Panc1 (cell line): ENCODE measurements around the gene TBC1D24. TPM values are rescaled to one million over a fixed set of nuclear protein-coding genes. Genes with fewer than 3 reads are reported as not detected.

Experiments used
- ATAC-seq: fragments of 200-7000 bp; cut with Tn5 transposase; 2 replicates; pipeline ENCODE4 v1.9.1; 2020; ENCODE audit warnings: mild to moderate bottlenecking, moderate library complexity
- BruUV-seq: library from RNA; stranded (reverse); fragments of 400-500 nt; replicated peaks from 2 replicates; lab custom pipeline; 2021; lab: Mats Ljungman, UMichigan
- CTCF ChIA-PET: fragments of 300-600 bp; sonication (Branson Sonifier 250); formaldehyde crosslinking; loops from one replicate; lab custom pipeline; 2022; ENCODE audit warnings: antibody characterized with exemption; lab: Charles Lee
- POLR2A ChIA-PET: fragments of 300-600 bp; sonication (Branson Sonifier 250); formaldehyde crosslinking; loops from one replicate; lab custom pipeline; 2022; ENCODE audit warnings: antibody characterized with exemption; lab: Charles Lee
- DNase-seq: peaks from one replicate; pipeline ENCODE4 v3.0.0-alpha.2; 2010; ENCODE audit warnings: low read depth, low spot score
- H3K27ac ChIP-seq: 2 replicates; pipeline ENCODE4 v1.5.1; 2011; ENCODE audit warnings: mild to moderate bottlenecking, low read length, inconsistent platforms
- H3K27me3 ChIP-seq: fragments of 200-500 bp; sonication (Bioruptor generic); 2 replicates; pipeline ENCODE4 v1.6.0; 2014; ENCODE audit warnings: low read length, inconsistent platforms; ENCODE audit not compliant: control insufficient read depth, insufficient read depth
- H3K36me3 ChIP-seq: fragments of 200-500 bp; sonication (Bioruptor generic); 2 replicates; pipeline ENCODE4 v1.5.1; 2014; ENCODE audit warnings: inconsistent platforms, mild to moderate bottlenecking, low read length, moderate library complexity; ENCODE audit not compliant: control insufficient read depth, insufficient read depth
- H3K4me1 ChIP-seq: 2 replicates; pipeline ENCODE4 v1.5.1; 2011; ENCODE audit warnings: inconsistent platforms, mild to moderate bottlenecking, low read length, moderate library complexity; ENCODE audit not compliant: control insufficient read depth, insufficient read depth
- H3K4me3 ChIP-seq, 2 experiments: 2 replicates each; pipeline ENCODE4 v1.5.1; 2011 to 2012; ENCODE audit warnings: low read depth in 2 of 2, low read length in 2 of 2, mild to moderate bottlenecking in 2 of 2, inconsistent platforms in 1 of 2, moderate library complexity in 1 of 2
- H3K9me3 ChIP-seq: fragments of 200-500 bp; sonication (Bioruptor generic); 2 replicates; pipeline ENCODE4 v1.5.1; 2014; ENCODE audit warnings: low read depth, mild to moderate bottlenecking, inconsistent platforms, low read length, moderate library complexity; ENCODE audit not compliant: control insufficient read depth, insufficient read depth
- POLR2AphosphoS5 ChIP-seq: IDR thresholded peaks from 2 replicates; pipeline ENCODE4 v1.6.1; 2012; ENCODE audit warnings: mild to moderate bottlenecking, low read depth, low read length, moderate library complexity
- SIN3A ChIP-seq: IDR thresholded peaks from 2 replicates; pipeline ENCODE4 v1.6.1; 2012; ENCODE audit warnings: low read depth, mild to moderate bottlenecking, low read length, moderate library complexity, borderline replicate concordance; ENCODE audit not compliant: insufficient read depth
- TCF7L2 ChIP-seq: IDR thresholded peaks from 2 replicates; pipeline ENCODE4 v1.6.1; 2011; ENCODE audit warnings: mild to moderate bottlenecking, low read depth, low read length, inconsistent platforms
- in situ Hi-C: cut with HindIII; loops from 2 replicates; pipeline ENCODE4 v1.10.0; 2016; ENCODE audit warnings: low sequenced_read_pairs, low pct_unique_long_range_greater_than_20kb
- intact Hi-C: fragments of 100-400 bp; cut with micrococcal nuclease; formaldehyde crosslinking; loops from one replicate; pipeline ENCODE4 v1.10.0; 2022; ENCODE audit not compliant: unreplicated experiment
- total RNA-seq: library from RNA; stranded (reverse); gene quantifications from one replicate; pipeline ENCODE4 v1.2.1, GENCODE V29; 2021; ENCODE audit not compliant: unreplicated experiment
- TF ChIP-seq, protein P1 (sequence below), 2 experiments: IDR thresholded peaks; 2 replicates each; pipeline ENCODE4 v1.6.1; 2011 to 2012; ENCODE audit warnings: low read depth in 2 of 2, control low read depth in 1 of 2, low read length in 1 of 2, mild to moderate bottlenecking in 1 of 2, moderate library complexity in 1 of 2; ENCODE audit not compliant: insufficient read depth in 1 of 2
- TF ChIP-seq, protein P2 (sequence below): fragments of 450-650 bp; IDR thresholded peaks from 2 replicates; pipeline ENCODE4 v1.5.1; 2017; ENCODE audit warnings: mild to moderate bottlenecking

The TBC1D24 gene
- total RNA-seq, 1 experiment from 2014 or later = 26.7 TPM

DNA sequence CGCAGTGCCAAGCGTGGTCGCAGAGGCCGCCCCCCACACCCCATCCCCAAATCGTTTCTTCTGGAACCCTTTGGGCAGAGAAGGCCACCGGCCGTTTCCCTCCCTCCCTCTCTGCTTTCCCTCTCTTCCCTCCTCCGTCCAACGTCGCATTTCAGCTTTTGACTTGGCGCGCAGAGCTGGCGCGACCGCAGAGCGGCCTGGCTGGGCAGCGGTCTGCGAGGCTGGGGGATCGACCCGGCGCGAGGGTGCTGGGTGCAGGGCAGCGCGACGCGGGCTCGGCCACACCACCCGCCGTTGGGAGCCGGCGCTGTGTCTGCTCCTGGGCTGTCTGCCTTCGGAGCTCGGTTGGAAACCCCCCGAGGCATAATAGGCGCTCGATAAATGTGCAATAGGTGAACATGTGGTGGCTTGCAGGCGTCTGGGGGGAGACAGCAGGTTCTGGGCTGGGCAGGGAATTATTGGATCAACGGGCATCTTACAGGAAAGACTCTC, 6.6 kb upstream of the TBC1D24 start:
- peak overlapping the region; percentile 42 to 59 for H3K4me3 ChIP-seq
- H3K4me1 ChIP-seq = peaks cover 49% of the 10 kb centered on the region
- TF ChIP-seq TCF7L2 = no peak
- TF ChIP-seq, protein P1, sequence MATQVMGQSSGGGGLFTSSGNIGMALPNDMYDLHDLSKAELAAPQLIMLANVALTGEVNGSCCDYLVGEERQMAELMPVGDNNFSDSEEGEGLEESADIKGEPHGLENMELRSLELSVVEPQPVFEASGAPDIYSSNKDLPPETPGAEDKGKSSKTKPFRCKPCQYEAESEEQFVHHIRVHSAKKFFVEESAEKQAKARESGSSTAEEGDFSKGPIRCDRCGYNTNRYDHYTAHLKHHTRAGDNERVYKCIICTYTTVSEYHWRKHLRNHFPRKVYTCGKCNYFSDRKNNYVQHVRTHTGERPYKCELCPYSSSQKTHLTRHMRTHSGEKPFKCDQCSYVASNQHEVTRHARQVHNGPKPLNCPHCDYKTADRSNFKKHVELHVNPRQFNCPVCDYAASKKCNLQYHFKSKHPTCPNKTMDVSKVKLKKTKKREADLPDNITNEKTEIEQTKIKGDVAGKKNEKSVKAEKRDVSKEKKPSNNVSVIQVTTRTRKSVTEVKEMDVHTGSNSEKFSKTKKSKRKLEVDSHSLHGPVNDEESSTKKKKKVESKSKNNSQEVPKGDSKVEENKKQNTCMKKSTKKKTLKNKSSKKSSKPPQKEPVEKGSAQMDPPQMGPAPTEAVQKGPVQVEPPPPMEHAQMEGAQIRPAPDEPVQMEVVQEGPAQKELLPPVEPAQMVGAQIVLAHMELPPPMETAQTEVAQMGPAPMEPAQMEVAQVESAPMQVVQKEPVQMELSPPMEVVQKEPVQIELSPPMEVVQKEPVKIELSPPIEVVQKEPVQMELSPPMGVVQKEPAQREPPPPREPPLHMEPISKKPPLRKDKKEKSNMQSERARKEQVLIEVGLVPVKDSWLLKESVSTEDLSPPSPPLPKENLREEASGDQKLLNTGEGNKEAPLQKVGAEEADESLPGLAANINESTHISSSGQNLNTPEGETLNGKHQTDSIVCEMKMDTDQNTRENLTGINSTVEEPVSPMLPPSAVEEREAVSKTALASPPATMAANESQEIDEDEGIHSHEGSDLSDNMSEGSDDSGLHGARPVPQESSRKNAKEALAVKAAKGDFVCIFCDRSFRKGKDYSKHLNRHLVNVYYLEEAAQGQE (IDR thresholded peaks at IDR 0.05; ENCODE audit: insufficient read depth in 1 of 2, low read depth in 2 of 2, low read length in 1 of 2) = no peak
- TF ChIP-seq POLR2AphosphoS5 = peak; percentile 64
- TF ChIP-seq SIN3A = 0 out of 2 replicates have a peak, but pooled peaks have one; percentile 25
- in situ Hi-C loops (no loop called here), intact Hi-C loops (no loop called here)
- no TSS peak for BruUV-seq
- ChIA-PET POLR2A (interaction anchor here (0.6 to 1.2 kb wide), 2 partner anchors 9 to 33 kb away, joined by 3 to 5 read pairs; no protein-coding TSS in a partner anchor), CTCF (interaction anchor here (0.7 kb wide), 1 partner anchor 217 kb away, joined by 4 read pairs; the partner anchor contains the start of gene ECI1)
- DNase-seq = no peak
- no peaks in the 10 kb centered on the region for H3K36me3 ChIP-seq
- H3K27ac ChIP-seq = peak overlapping the region; percentile 91
- H3K9me3 ChIP-seq = no peaks in the 10 kb centered on the region
- peak; percentile 24 for ATAC-seq
- H3K27me3 ChIP-seq = no peaks in the 10 kb centered on the region

DNA sequence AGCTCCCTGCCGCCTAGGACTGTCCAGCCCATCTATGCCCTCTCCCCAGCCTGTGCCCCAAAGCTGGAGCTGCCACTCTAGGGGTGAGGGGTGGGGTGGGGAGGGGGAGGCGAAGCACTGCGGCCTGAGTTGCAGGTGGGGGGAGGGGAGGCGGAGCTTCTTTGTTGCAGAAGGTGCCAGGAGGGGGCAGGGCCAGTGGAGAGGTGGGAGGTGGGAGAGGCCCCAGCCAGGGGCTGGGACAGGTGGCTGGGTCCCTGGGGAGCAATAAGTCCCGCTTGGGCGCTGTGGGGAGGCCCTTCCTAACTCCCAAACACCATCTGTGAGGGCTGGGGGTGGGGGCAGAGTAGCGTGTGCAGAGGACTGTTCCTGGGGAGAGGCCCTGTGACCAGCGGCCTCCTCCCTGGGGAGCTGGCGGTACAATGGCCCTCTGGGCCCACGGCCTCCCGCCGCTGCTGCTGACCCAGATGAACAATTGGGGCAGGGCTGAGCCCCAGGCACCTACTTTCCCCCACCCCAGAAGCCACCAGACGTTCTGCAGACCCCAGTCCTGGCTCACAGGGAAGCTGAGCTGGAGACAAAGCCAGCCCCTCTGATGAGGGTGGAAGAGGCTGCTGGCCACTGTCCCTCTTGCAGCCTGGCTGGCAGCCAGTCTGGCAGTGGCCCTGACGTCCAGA, 6.1 kb upstream of the TBC1D24 start:
- CTCF ChIA-PET = interaction anchor here (0.6 to 0.7 kb wide), 2 partner anchors 51 to 217 kb away, joined by 4 read pairs; partner anchors contain the start of genes AMDHD2 and ECI1
- peaks cover 47% of the 10 kb centered on the region for H3K4me1 ChIP-seq
- peak overlapping the region; percentile 42 to 59 for H3K4me3 ChIP-seq
- DNase-seq (no peak), ATAC-seq (peak; percentile 44)
- in situ Hi-C loops (no loop called here), intact Hi-C loops (no loop called here)
- H3K27ac ChIP-seq = peak overlapping the region; percentile 95
- BruUV-seq = no TSS peak
- POLR2A ChIA-PET = interaction anchor here (0.6 to 1.2 kb wide), 2 partner anchors 8 to 33 kb away, joined by 3 to 5 read pairs; no protein-coding TSS in a partner anchor
- H3K9me3 ChIP-seq = no peaks in the 10 kb centered on the region
- no peaks in the 10 kb centered on the region for H3K27me3 ChIP-seq
- H3K36me3 ChIP-seq = no peaks in the 10 kb centered on the region
- TF ChIP-seq SIN3A (peak; percentile 20; the same call in 1 of the 2 replicates), TCF7L2 (no peak), POLR2AphosphoS5 (0 out of 2 replicates have a peak, but pooled peaks have one; percentile 47)

DNA sequence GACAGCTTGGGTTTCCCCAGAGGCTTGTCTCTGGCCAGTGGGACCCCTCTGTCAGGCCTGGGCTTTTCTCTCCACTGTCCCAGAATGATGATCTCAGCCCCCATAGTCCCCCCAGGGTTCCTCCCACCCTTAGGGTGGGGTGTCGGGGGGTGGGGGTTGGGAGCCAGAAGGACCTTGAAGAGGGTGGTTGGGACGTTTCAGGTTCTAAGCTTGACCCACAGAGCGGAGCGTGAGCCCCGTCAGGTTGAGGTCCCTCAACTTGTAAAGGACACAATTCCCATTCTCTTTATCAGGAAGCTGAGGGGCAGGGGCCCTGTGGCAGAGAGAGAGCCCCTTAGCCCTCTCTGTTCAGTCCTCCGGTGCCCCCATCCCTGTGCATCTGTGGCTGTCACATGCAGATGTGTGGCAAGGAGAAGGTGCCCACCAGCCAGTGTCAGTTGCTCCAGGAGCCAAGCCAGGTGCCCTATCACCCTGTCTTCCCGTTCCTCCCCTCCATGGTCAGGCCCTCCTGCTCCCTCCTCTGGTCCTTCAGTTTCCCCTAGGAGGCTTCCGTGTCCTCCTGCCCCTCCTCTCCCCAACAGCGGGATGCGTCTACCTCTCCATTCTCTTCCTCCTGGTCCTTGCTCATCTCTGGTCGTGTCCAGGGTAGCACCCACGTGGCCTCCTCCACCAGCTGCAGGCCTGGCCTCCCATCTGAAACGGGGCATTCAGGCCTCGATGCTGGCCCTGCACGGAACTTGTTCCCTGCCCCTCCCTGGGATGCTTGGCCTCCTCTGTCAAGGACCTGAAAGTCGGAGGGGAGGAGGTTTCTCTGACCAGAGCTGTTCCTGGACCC, 5.3 kb upstream of the TBC1D24 start:
- Histone ChIP-seq H3K27me3 (no peaks in the 10 kb centered on the region), H3K36me3 (no peaks in the 10 kb centered on the region; the same call in 1 of the 2 replicates), H3K27ac (peak overlapping the region; percentile 95), H3K4me3 (peak overlapping the region in 1 of 2 experiments; percentile 59; a peak in 1 of 4 replicates), H3K9me3 (no peaks in the 10 kb centered on the region), H3K4me1 (peaks cover 45% of the 10 kb centered on the region)
- ATAC-seq (no peak), DNase-seq (no peak)
- TF ChIP-seq SIN3A (no peak), TCF7L2 (no peak), POLR2AphosphoS5 (no peak)
- TF ChIP-seq, protein P1 (IDR thresholded peaks at IDR 0.05; ENCODE audit: insufficient read depth in 1 of 2, low read depth in 2 of 2, low read length in 1 of 2) = no peak
- TF ChIP-seq, protein P2, sequence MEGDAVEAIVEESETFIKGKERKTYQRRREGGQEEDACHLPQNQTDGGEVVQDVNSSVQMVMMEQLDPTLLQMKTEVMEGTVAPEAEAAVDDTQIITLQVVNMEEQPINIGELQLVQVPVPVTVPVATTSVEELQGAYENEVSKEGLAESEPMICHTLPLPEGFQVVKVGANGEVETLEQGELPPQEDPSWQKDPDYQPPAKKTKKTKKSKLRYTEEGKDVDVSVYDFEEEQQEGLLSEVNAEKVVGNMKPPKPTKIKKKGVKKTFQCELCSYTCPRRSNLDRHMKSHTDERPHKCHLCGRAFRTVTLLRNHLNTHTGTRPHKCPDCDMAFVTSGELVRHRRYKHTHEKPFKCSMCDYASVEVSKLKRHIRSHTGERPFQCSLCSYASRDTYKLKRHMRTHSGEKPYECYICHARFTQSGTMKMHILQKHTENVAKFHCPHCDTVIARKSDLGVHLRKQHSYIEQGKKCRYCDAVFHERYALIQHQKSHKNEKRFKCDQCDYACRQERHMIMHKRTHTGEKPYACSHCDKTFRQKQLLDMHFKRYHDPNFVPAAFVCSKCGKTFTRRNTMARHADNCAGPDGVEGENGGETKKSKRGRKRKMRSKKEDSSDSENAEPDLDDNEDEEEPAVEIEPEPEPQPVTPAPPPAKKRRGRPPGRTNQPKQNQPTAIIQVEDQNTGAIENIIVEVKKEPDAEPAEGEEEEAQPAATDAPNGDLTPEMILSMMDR = no peak
- BruUV-seq = no TSS peak
- in situ Hi-C loops = no loop called here
- ChIA-PET CTCF (interaction anchor here (0.6 to 1.5 kb wide), 2 partner anchors 31 to 50 kb away, joined by 4 to 6 read pairs; partner anchors contain the start of gene AMDHD2), POLR2A (interaction anchor here (0.5 to 1.2 kb wide), 3 partner anchors 32 to 219 kb away, joined by 4 to 7 read pairs (median 5); partner anchors contain the start of gene CEMP1)
- intact Hi-C loops = no loop called here
